Raji (cell line): ENCODE measurements around the gene GRAMD1C.

Experiments used
- POLR2A ChIP-seq: IDR thresholded peaks from 2 replicates; pipeline ENCODE4 v1.6.1; 2011; ENCODE audit warnings: low read depth, low read length, control low read depth; ENCODE audit not compliant: insufficient read depth

Gene GRAMD1C

GRCh38 chr3:113838631-113839209 lies at the start of gene GRAMD1C:
GRAMD1C (plus strand) TSS chr3:113838788; CDS start chr3:113838910, 122 bp downstream.
- 0 out of 2 replicates have a peak, but pooled peaks have one; percentile 30 for TF ChIP-seq POLR2A

GRCh38 chr3:113791381-113791780 lies 47.2 kb upstream of the GRAMD1C start:
- no peak for TF ChIP-seq POLR2A

- TF ChIP-seq POLR2A: no peak
These were observed 44.1 kb upstream of the GRAMD1C start for GRCh38 chr3:113794526-113794925.

- no peak for TF ChIP-seq POLR2A
These were observed 42.9 kb upstream of the GRAMD1C start for GRCh38 chr3:113795693-113796092.

GRCh38 chr3:113802795-113803455 lies 35.7 kb upstream of the GRAMD1C start:
- no peak for TF ChIP-seq POLR2A

- no peak for TF ChIP-seq POLR2A
These were observed 33.9 kb upstream of the GRAMD1C start for GRCh38 chr3:113804661-113805060.

- no peak for TF ChIP-seq POLR2A
These were observed 33.3 kb upstream of the GRAMD1C start for GRCh38 chr3:113805249-113805648.

- no peak for TF ChIP-seq POLR2A
These were observed 25.7 kb upstream of the GRAMD1C start for GRCh38 chr3:113812854-113813253.

- no peak for TF ChIP-seq POLR2A
These were observed 18.7 kb upstream of the GRAMD1C start for GRCh38 chr3:113819866-113820265.

- no peak for TF ChIP-seq POLR2A
These were observed 13.5 kb upstream of the GRAMD1C start for GRCh38 chr3:113825090-113825489.

GRCh38 chr3:113828600-113828999 lies 10.0 kb upstream of the GRAMD1C start:
- TF ChIP-seq POLR2A: no peak

GRCh38 chr3:113829576-113830354 lies 8.8 kb upstream of the GRAMD1C start:
- TF ChIP-seq POLR2A: no peak

GRCh38 chr3:113831103-113831355 lies 7.6 kb upstream of the GRAMD1C start:
- no peak for TF ChIP-seq POLR2A

GRCh38 chr3:113832477-113833164 lies 6.0 kb upstream of the GRAMD1C start:
- TF ChIP-seq POLR2A: no peak

GRCh38 chr3:113834983-113835382 lies 3.6 kb upstream of the GRAMD1C start:
- no peak for TF ChIP-seq POLR2A

- TF ChIP-seq POLR2A: no peak
These were observed 963 bp downstream of the GRAMD1C start for GRCh38 chr3:113839551-113839950.
